Endothelial cell of umbilical vein (primary cell): ENCODE data around the gene SUMO4. TPM values are rescaled to one million over a fixed set of nuclear protein-coding genes. Genes with fewer than 3 reads are reported as not detected.

Source experiments
- BruUV-seq: library from RNA; stranded (reverse); fragments of 400-500 nt; replicated peaks from 2 replicates; lab custom pipeline; 2021; lab: Mats Ljungman, UMichigan
- CTCF ChIA-PET: fragments of 300-600, 350-600 bp; sonication (Branson Sonifier 250); formaldehyde crosslinking; loops from one replicate; lab custom pipeline; 2021; ENCODE audit warnings: antibody characterized with exemption, inconsistent platforms; lab: Charles Lee
- POLR2A ChIA-PET: fragments of 300-600, 350-600 bp; sonication (Branson Sonifier 250); formaldehyde crosslinking; loops from one replicate; lab custom pipeline; 2021; ENCODE audit warnings: antibody characterized with exemption, inconsistent platforms; lab: Charles Lee
- DNase-seq: peaks from one replicate; pipeline ENCODE4 v3.0.0-alpha.2; 2011; ENCODE audit warnings: low read depth, low spot score
- FAIRE-seq: peaks from 2 replicates; lab custom pipeline; 2011; peaks lifted over from hg19 to GRCh38; lab: Jason Lieb, UNC
- H2AFZ ChIP-seq: 2 replicates; pipeline ENCODE4 v1.6.0; 2012; ENCODE audit warnings: low read depth, low read length, control low read depth, inconsistent platforms
- H3K27ac ChIP-seq: 2 replicates; pipeline ENCODE4 v1.5.1; 2011; ENCODE audit warnings: low read depth, mild to moderate bottlenecking, control low read depth, low read length, moderate library complexity; ENCODE audit not compliant: insufficient read depth
- H3K27me3 ChIP-seq, 2 experiments: 2 replicates each; pipeline versions ENCODE4 v1.6.0 to v1.6.1; 2011; ENCODE audit warnings: low read length in 2 of 2, mixed read lengths in 1 of 2; ENCODE audit not compliant: control insufficient read depth in 2 of 2, insufficient read depth in 2 of 2
- H3K36me3 ChIP-seq, 2 experiments: 2 replicates in 1 of 2; 3 replicates in 1 of 2; pipeline ENCODE4 v1.5.1; 2011; ENCODE audit warnings: low read length in 2 of 2, mild to moderate bottlenecking in 1 of 2, moderate library complexity in 1 of 2; ENCODE audit not compliant: control insufficient read depth in 2 of 2, insufficient read depth in 2 of 2; ENCODE audit errors: extremely low read depth in 1 of 2
- H3K4me1 ChIP-seq: 3 replicates; pipeline ENCODE4 v1.5.1; 2011; ENCODE audit warnings: mild to moderate bottlenecking, low read length; ENCODE audit not compliant: control insufficient read depth, insufficient read depth; ENCODE audit errors: extremely low read depth
- H3K4me2 ChIP-seq: 2 replicates; pipeline ENCODE4 v1.6.1; 2011; ENCODE audit warnings: low read length, control low read depth, mixed read lengths; ENCODE audit not compliant: insufficient read depth
- H3K4me3 ChIP-seq, 3 experiments: fragments of 200-600 bp in 1 of 3; sonication (generic), shearing (Covaris generic) in 1 of 3; replicated peaks in 1 of 3; 2 replicates each; pipeline ENCODE4 v1.5.1; 2011 to 2016; ENCODE audit warnings: control low read depth in 3 of 3, low read length in 3 of 3, mild to moderate bottlenecking in 2 of 3, inconsistent platforms in 1 of 3, low read depth in 1 of 3, moderate library complexity in 1 of 3; ENCODE audit not compliant: insufficient read depth in 1 of 3
- H3K79me2 ChIP-seq: 2 replicates; pipeline ENCODE4 v1.6.0; 2012; ENCODE audit warnings: low read length, inconsistent platforms; ENCODE audit not compliant: control insufficient read depth, insufficient read depth
- H3K9ac ChIP-seq: replicated peaks from 2 replicates; pipeline ENCODE3; 2011; ENCODE audit warnings: low read length, control low read depth; ENCODE audit not compliant: insufficient read depth; ENCODE audit errors: extremely low read depth
- H3K9me1 ChIP-seq: replicated peaks from 3 replicates; pipeline ENCODE4 v1.6.0; 2011; ENCODE audit warnings: mild to moderate bottlenecking, low read length; ENCODE audit not compliant: control insufficient read depth, insufficient read depth; ENCODE audit errors: extremely low read depth
- H3K9me3 ChIP-seq: replicated peaks from 2 replicates; pipeline ENCODE4 v1.5.1; 2012; ENCODE audit warnings: low read length, inconsistent platforms; ENCODE audit not compliant: control insufficient read depth, insufficient read depth
- H4K20me1 ChIP-seq: replicated peaks from 2 replicates; pipeline ENCODE3; 2011; ENCODE audit warnings: mild to moderate bottlenecking, low read length; ENCODE audit not compliant: control insufficient read depth, insufficient read depth; ENCODE audit errors: extremely low read depth
- CTCF ChIP-seq, 2 donors: IDR thresholded peaks; 1 replicate in 1 of 2; 2 replicates in 1 of 2; pipeline ENCODE4 v1.5.1; 2011; ENCODE audit warnings: low read length in 2 of 2, mild to moderate bottlenecking in 2 of 2, moderate library complexity in 2 of 2, control low read depth in 1 of 2, inconsistent platforms in 1 of 2, low read depth in 1 of 2; ENCODE audit not compliant: insufficient read depth in 1 of 2; ENCODE audit errors: extremely low read depth in 1 of 2
- EZH2 ChIP-seq: IDR thresholded peaks from 2 replicates; pipeline ENCODE4 v1.6.1; 2012; ENCODE audit warnings: borderline replicate concordance, low read depth, mild to moderate bottlenecking, moderate library complexity, low read length, inconsistent platforms; ENCODE audit not compliant: severe bottlenecking
- FOS ChIP-seq: IDR thresholded peaks from 2 replicates; pipeline ENCODE4 v1.6.1; 2011; ENCODE audit warnings: mild to moderate bottlenecking, low read length, moderate library complexity, borderline replicate concordance; ENCODE audit not compliant: insufficient read depth
- GATA2 ChIP-seq: IDR thresholded peaks from 2 replicates; pipeline ENCODE4 v1.7.0; 2011; ENCODE audit warnings: low read depth, mild to moderate bottlenecking, moderate library complexity, mixed read lengths, low read length; ENCODE audit not compliant: insufficient read length, insufficient read depth
- JUN ChIP-seq: IDR thresholded peaks from 2 replicates; pipeline ENCODE4 v1.6.1; 2011; ENCODE audit warnings: borderline replicate concordance, low read depth; ENCODE audit not compliant: insufficient read length, insufficient read depth
- MAX ChIP-seq: IDR thresholded peaks from 2 replicates; pipeline ENCODE4 v1.6.1; 2011; ENCODE audit not compliant: insufficient read depth, insufficient read length
- MYC ChIP-seq: IDR thresholded peaks from one replicate; pipeline ENCODE4 v1.6.1; 2011; ENCODE audit warnings: mild to moderate bottlenecking, low read depth, low read length
- POLR2A ChIP-seq: IDR thresholded peaks from 2 replicates; pipeline ENCODE4 v1.6.1; 2012; ENCODE audit warnings: low read depth, mild to moderate bottlenecking, control low read depth, low read length
- POLR2AphosphoS5 ChIP-seq: IDR thresholded peaks from 2 replicates; pipeline ENCODE4 v1.6.1; 2012; ENCODE audit warnings: low read depth, mild to moderate bottlenecking, control low read depth, low read length, moderate library complexity; ENCODE audit not compliant: insufficient read depth
- dilution Hi-C: fragments of 300-500 bp; cut with MboI; formaldehyde crosslinking; loops from one replicate; pipeline ENCODE4 v1.15.0; 2019; ENCODE audit warnings: low sequenced_read_pairs; ENCODE audit not compliant: extremely low pct_ligation_motif_present
- intact Hi-C: fragments of 100-400 bp; cut with micrococcal nuclease; formaldehyde crosslinking; loops from one replicate; pipeline ENCODE4 v1.10.0; 2022
- polyA plus RNA-seq, 4 experiments: library from polyadenylated mRNA; depleted of rRNA in 3 of 4; stranded (reverse) in 3 of 4; unstranded in 1 of 4; fragments of >200 nt; gene quantifications; 2 replicates each; pipeline versions ENCODE4 v1.2.1 to v1.2.3, GENCODE V29; 2011 to 2012; ENCODE audit warnings: missing spikeins in 1 of 4
- total RNA-seq: library from RNA; stranded (reverse); gene quantifications from 2 replicates; pipeline ENCODE4 v1.2.3, GENCODE V29; 2021

Gene SUMO4
- total and polyA plus RNA-seq, 2 donors (not counting 3 experiments of a cell fraction or from before 2014, with no cell fraction given), result 0.10 to 2.6 TPM

GRCh38 chr6:149439626-149440025 lies 39.6 kb downstream of the SUMO4 start:
- ChIA-PET CTCF (interaction anchor here (2.6 kb wide), 1 partner anchor 8 kb away, joined by 15 read pairs; no protein-coding TSS in a partner anchor), POLR2A (no interaction called here)
- Histone ChIP-seq H4K20me1 (no peaks in the 10 kb centered on the region), H3K4me3 (no peak overlapping the region), H3K4me2 (no peak overlapping the region), H3K9me3 (no peaks in the 10 kb centered on the region), H3K79me2 (no peaks in the 10 kb centered on the region), H3K36me3 (no peaks in the 10 kb centered on the region), H3K27me3 (no peaks in the 10 kb centered on the region), H3K9me1 (no peaks in the 10 kb centered on the region), H2AFZ (no peak overlapping the region), H3K9ac (no peak overlapping the region), H3K4me1 (no peaks in the 10 kb centered on the region), H3K27ac (no peak overlapping the region)
- BruUV-seq, result no TSS peak
- TF ChIP-seq EZH2 (no peak), JUN (no peak), GATA2 (no peak), FOS (no peak), POLR2A (no peak), MYC (no peak), MAX (no peak), POLR2AphosphoS5 (no peak), CTCF (IDR thresholded peaks at IDR 0.05; ENCODE audit: extremely low read depth in 1 of 2, insufficient read depth in 1 of 2, low read depth in 1 of 2, low read length in 2 of 2) (no peak)
- dilution Hi-C loops, result no loop called here
- FAIRE-seq, result no peak
- intact Hi-C loops, result no loop called here
- no peak for DNase-seq
